HepG2 (cell line): ENCODE measurements around the gene AP4E1. TPM values are rescaled to one million over a fixed set of nuclear protein-coding genes. Genes with fewer than 3 reads are reported as not detected.
A peak's percentile ranks its signal among the peaks of the same experiment; 100 is the strongest.

Experiments
- DRAP1 ChIP-seq: IDR thresholded peaks from 2 replicates; pipeline ENCODE4 v1.6.1; 2016; ENCODE audit warnings: missing genetic modification reagents, missing compliant biosample characterization
- GATAD1 ChIP-seq: IDR thresholded peaks from 2 replicates; pipeline ENCODE4 v1.6.1; 2016; ENCODE audit warnings: missing genetic modification reagents, missing compliant biosample characterization
- GFI1 ChIP-seq: sonication (generic); formaldehyde crosslinking; IDR thresholded peaks from 2 replicates; pipeline ENCODE4 v1.5.0; 2020; ENCODE audit warnings: missing genetic modification reagents, mild to moderate bottlenecking, borderline replicate concordance
- IKZF4 ChIP-seq: sonication (generic); formaldehyde crosslinking; IDR thresholded peaks from 2 replicates; pipeline ENCODE4 v1.5.1; 2020; ENCODE audit warnings: borderline replicate concordance, mild to moderate bottlenecking, low read depth, missing genetic modification reagents; ENCODE audit errors: not compliant biosample characterization
- KMT2A ChIP-seq: sonication (generic); formaldehyde crosslinking; IDR thresholded peaks from 2 replicates; pipeline ENCODE4 v1.4.0; 2020; ENCODE audit warnings: missing genetic modification reagents
- MIER2 ChIP-seq: IDR thresholded peaks from 2 replicates; pipeline ENCODE4 v1.6.1; 2016; ENCODE audit warnings: missing biosample characterization, missing genetic modification reagents
- SIN3B ChIP-seq: fragments of 150-350 bp; IDR thresholded peaks from 2 replicates; pipeline ENCODE4 v1.6.1; 2014; ENCODE audit warnings: low read length
- SKIL ChIP-seq: sonication (generic); formaldehyde crosslinking; IDR thresholded peaks from 2 replicates; pipeline ENCODE4 v1.8.0; 2022; ENCODE audit warnings: missing genetic modification reagents, mild to moderate bottlenecking, moderate library complexity, borderline replicate concordance
- SOX6 ChIP-seq, 2 experiments: fragments of 450-650 bp in 1 of 2; sonication (generic) in 1 of 2; formaldehyde crosslinking in 1 of 2; IDR thresholded peaks; 2 replicates each; pipeline versions ENCODE4 v1.4.0 to v1.6.1; 2017 to 2020; ENCODE audit warnings: antibody characterized with exemption in 1 of 2, mild to moderate bottlenecking in 1 of 2, missing genetic modification reagents in 1 of 2
- THAP9 ChIP-seq: sonication (generic); formaldehyde crosslinking; IDR thresholded peaks from 2 replicates; pipeline ENCODE4; 2020; ENCODE audit warnings: missing genetic modification reagents, mild to moderate bottlenecking, borderline replicate concordance
- ZBTB2 ChIP-seq: sonication (generic); formaldehyde crosslinking; IDR thresholded peaks from 2 replicates; pipeline ENCODE4 v1.8.0; 2022; ENCODE audit warnings: low read depth, missing genetic modification reagents
- ZBTB7B ChIP-seq: sonication (generic); formaldehyde crosslinking; IDR thresholded peaks from 2 replicates; pipeline ENCODE4 v1.4.0; 2020; ENCODE audit warnings: missing genetic modification reagents
- ZNF160 ChIP-seq: sonication (generic); formaldehyde crosslinking; IDR thresholded peaks from 2 replicates; pipeline ENCODE4 v1.8.0; 2022; ENCODE audit warnings: mild to moderate bottlenecking, inconsistent platforms, missing genetic modification reagents
- ZNF276 ChIP-seq: sonication (generic); formaldehyde crosslinking; IDR thresholded peaks from 2 replicates; pipeline ENCODE4 v1.4.0; 2020; ENCODE audit warnings: mild to moderate bottlenecking, low read depth, missing genetic modification reagents
- ZNF326 ChIP-seq: sonication (generic); formaldehyde crosslinking; IDR thresholded peaks from 2 replicates; pipeline ENCODE4 v1.4.0; 2020; ENCODE audit warnings: missing genetic modification reagents, borderline replicate concordance
- ZNF460 ChIP-seq: sonication (generic); formaldehyde crosslinking; IDR thresholded peaks from 2 replicates; pipeline ENCODE4 v1.5.1; 2020; ENCODE audit warnings: missing genetic modification reagents, mild to moderate bottlenecking, borderline replicate concordance
- ZNF564 ChIP-seq: sonication (generic); formaldehyde crosslinking; IDR thresholded peaks from 2 replicates; pipeline ENCODE4 v1.8.1; 2023; ENCODE audit warnings: mild to moderate bottlenecking, missing genetic modification reagents
- polyA plus RNA-seq, 8 experiments: library from polyadenylated mRNA; depleted of rRNA in 3 of 8; stranded (reverse) in 7 of 8; unstranded in 1 of 8; fragments of >200 nt; fragmentation: Illumina TruSeq in 4 of 8; extraction: Trizol in 4 of 8; gene quantifications; 2 replicates each; pipeline versions ENCODE4 v1.2.1 to v1.2.3, GENCODE V29; 2011 to 2016; ENCODE audit warnings: low read depth in 4 of 8, missing spikeins in 1 of 8, mixed read lengths in 1 of 8; ENCODE audit not compliant: insufficient read depth in 1 of 8
- total RNA-seq, 5 experiments: library from RNA; depleted of rRNA; stranded (reverse); fragments of >200 nt; fragmentation: Illumina TruSeq; extraction: Trizol; gene quantifications; 2 replicates each; pipeline ENCODE4 v1.2.3, GENCODE V29; 2016; ENCODE audit warnings: low read depth in 1 of 5
- TF ChIP-seq, protein P1 (sequence below): sonication (generic); formaldehyde crosslinking; conservative IDR thresholded peaks from 2 replicates; pipeline ENCODE4 v1.8.0; 2022; ENCODE audit warnings: missing genetic modification reagents

AP4E1 gene
- total and polyA plus RNA-seq, 2 of the 13 experiments (the other 11 are each of a cell fraction or from before 2014, with no cell fraction given) = 2.2 to 7.8 TPM

- TF ChIP-seq THAP9 (CRISPR knock-in tag) = no peak
- TF ChIP-seq MIER2 (CRISPR knock-in tag) = no peak
- TF ChIP-seq ZNF160 (CRISPR knock-in tag) = no peak
- TF ChIP-seq ZNF326 (CRISPR knock-in tag) = no peak
- no peak for TF ChIP-seq SIN3B
- no peak for TF ChIP-seq SKIL (CRISPR knock-in tag)
- no peak for TF ChIP-seq DRAP1 (CRISPR knock-in tag)
- TF ChIP-seq ZNF276 = no peak
- TF ChIP-seq ZBTB2 (CRISPR knock-in tag) = no peak
- TF ChIP-seq, protein P1, sequence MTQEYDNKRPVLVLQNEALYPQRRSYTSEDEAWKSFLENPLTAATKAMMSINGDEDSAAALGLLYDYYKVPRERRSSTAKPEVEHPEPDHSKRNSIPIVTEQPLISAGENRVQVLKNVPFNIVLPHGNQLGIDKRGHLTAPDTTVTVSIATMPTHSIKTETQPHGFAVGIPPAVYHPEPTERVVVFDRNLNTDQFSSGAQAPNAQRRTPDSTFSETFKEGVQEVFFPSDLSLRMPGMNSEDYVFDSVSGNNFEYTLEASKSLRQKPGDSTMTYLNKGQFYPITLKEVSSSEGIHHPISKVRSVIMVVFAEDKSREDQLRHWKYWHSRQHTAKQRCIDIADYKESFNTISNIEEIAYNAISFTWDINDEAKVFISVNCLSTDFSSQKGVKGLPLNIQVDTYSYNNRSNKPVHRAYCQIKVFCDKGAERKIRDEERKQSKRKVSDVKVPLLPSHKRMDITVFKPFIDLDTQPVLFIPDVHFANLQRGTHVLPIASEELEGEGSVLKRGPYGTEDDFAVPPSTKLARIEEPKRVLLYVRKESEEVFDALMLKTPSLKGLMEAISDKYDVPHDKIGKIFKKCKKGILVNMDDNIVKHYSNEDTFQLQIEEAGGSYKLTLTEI (CRISPR knock-in tag) = no peak
- TF ChIP-seq ZBTB7B (CRISPR knock-in tag) = peak; percentile 78; the same call in 1 of the 2 replicates
- no peak for TF ChIP-seq IKZF4 (CRISPR knock-in tag)
- no peak for TF ChIP-seq ZNF460 (CRISPR knock-in tag)
- TF ChIP-seq KMT2A (CRISPR knock-in tag) = no peak
- no peak for TF ChIP-seq GATAD1 (CRISPR knock-in tag)
- TF ChIP-seq ZNF564 (CRISPR knock-in tag) = no peak
- peak; percentile 95 for TF ChIP-seq GFI1 (CRISPR knock-in tag)
- TF ChIP-seq SOX6 (IDR thresholded peaks at IDR 0.05) = no peak
- no peak for TF ChIP-seq SOX6 (CRISPR knock-in tag; IDR thresholded peaks at IDR 0.05)
These were observed 138.4 kb downstream of the AP4E1 start (continued) for GRCh38 chr15:51046799-51047449.
